DOHH2 (cell line): ENCODE measurements around the gene MGAT5.

Source experiments
- H3F3A ChIP-seq: fragments of 200-600 bp; sonication (generic), shearing (Covaris generic); 2 replicates; pipeline ENCODE4 v1.6.0; 2016; ENCODE audit warnings: antibody characterized with exemption, mild to moderate bottlenecking; ENCODE audit not compliant: control insufficient read depth, insufficient read depth
- H3K27ac ChIP-seq: fragments of 200-600 bp; sonication (generic); 2 replicates; pipeline ENCODE4 v1.5.1; 2014; ENCODE audit warnings: low read depth, mild to moderate bottlenecking, low read length, moderate library complexity
- H3K27me3 ChIP-seq: fragments of 200-600 bp; sonication (generic); 2 replicates; pipeline ENCODE4 v1.6.1; 2014; ENCODE audit warnings: mild to moderate bottlenecking, low read length, mixed read lengths; ENCODE audit not compliant: control insufficient read depth
- H3K36me3 ChIP-seq: fragments of 200-600 bp; sonication (generic); 2 replicates; pipeline ENCODE4 v1.6.1; 2014; ENCODE audit warnings: mild to moderate bottlenecking, low read length, moderate library complexity, mixed read lengths; ENCODE audit not compliant: control insufficient read depth
- H3K4me1 ChIP-seq: fragments of 200-600 bp; sonication (generic); 2 replicates; pipeline ENCODE4 v1.6.1; 2014; ENCODE audit warnings: mild to moderate bottlenecking, low read length, mixed read lengths; ENCODE audit not compliant: control insufficient read depth
- H3K4me2 ChIP-seq: fragments of 200-600 bp; sonication (generic); 2 replicates; pipeline ENCODE4 v1.6.0; 2014; ENCODE audit warnings: mild to moderate bottlenecking, low read length, moderate library complexity
- H3K4me3 ChIP-seq: fragments of 200-600 bp; sonication (generic); 2 replicates; pipeline ENCODE4 v1.5.1; 2014; ENCODE audit warnings: mild to moderate bottlenecking, low read length, mixed read lengths
- H3K79me2 ChIP-seq: fragments of 200-600 bp; sonication (generic); 2 replicates; pipeline ENCODE4 v1.6.1; 2014; ENCODE audit warnings: mild to moderate bottlenecking, low read length, mixed read lengths; ENCODE audit not compliant: control insufficient read depth
- H3K9me2 ChIP-seq: fragments of 200-600 bp; sonication (generic); replicated peaks from 2 replicates; pipeline ENCODE4 v1.6.1; 2014; ENCODE audit warnings: mild to moderate bottlenecking, low read length, mixed read lengths; ENCODE audit not compliant: control insufficient read depth
- H3K9me3 ChIP-seq: fragments of 200-600 bp; sonication (generic); 2 replicates; pipeline ENCODE4 v1.6.1; 2014; ENCODE audit warnings: antibody characterized with exemption, low read length, mixed read lengths; ENCODE audit not compliant: control insufficient read depth, insufficient read depth
- H4K20me1 ChIP-seq: fragments of 200-600 bp; sonication (generic); 2 replicates; pipeline ENCODE4 v1.6.0; 2014; ENCODE audit warnings: low read depth, mild to moderate bottlenecking, antibody characterized with exemption, low read length, moderate library complexity; ENCODE audit not compliant: control insufficient read depth, insufficient read depth
- CTCF ChIP-seq: fragments of 200-600 bp; sonication (generic); IDR thresholded peaks from one replicate; pipeline ENCODE4 v1.5.1; 2014; ENCODE audit warnings: antibody characterized with exemption, mild to moderate bottlenecking, low read depth, low read length; ENCODE audit not compliant: poor library complexity, severe bottlenecking
- EZH2phosphoT487 ChIP-seq: fragments of 200-600 bp; sonication (generic); IDR thresholded peaks from 2 replicates; pipeline ENCODE4 v1.6.1; 2017; ENCODE audit warnings: borderline replicate concordance, mild to moderate bottlenecking, antibody characterized with exemption, low read length, moderate library complexity, mixed read lengths

Gene MGAT5

GRCh38 chr2:134224005-134224404, 29.9 kb upstream of the MGAT5 start:
- TF ChIP-seq EZH2phosphoT487 (no peak), CTCF (no peak)
- H3K79me2 ChIP-seq, result peaks cover 93% of the 10 kb centered on the region
- H3F3A ChIP-seq, result no peaks in the 10 kb centered on the region
- no peak overlapping the region for H3K27ac ChIP-seq
- H3K4me2 ChIP-seq, result no peak overlapping the region
- no peaks in the 10 kb centered on the region for H4K20me1 ChIP-seq
- H3K36me3 ChIP-seq, result peaks cover 15% of the 10 kb centered on the region
- H3K27me3 ChIP-seq, result no peaks in the 10 kb centered on the region
- no peak overlapping the region for H3K4me3 ChIP-seq
- no peaks in the 10 kb centered on the region for H3K9me2 ChIP-seq
- H3K4me1 ChIP-seq, result peaks cover 31% of the 10 kb centered on the region
- H3K9me3 ChIP-seq, result peaks cover 18% of the 10 kb centered on the region

GRCh38 chr2:134225173-134225572, 28.7 kb upstream of the MGAT5 start:
- Histone ChIP-seq H3K4me1 (peaks cover 31% of the 10 kb centered on the region), H3F3A (peaks cover 5% of the 10 kb centered on the region; the same call in 1 of the 2 replicates), H3K27ac (no peak overlapping the region), H3K4me3 (no peak overlapping the region), H3K9me2 (no peaks in the 10 kb centered on the region), H3K9me3 (peaks cover 18% of the 10 kb centered on the region), H3K27me3 (no peaks in the 10 kb centered on the region), H4K20me1 (no peaks in the 10 kb centered on the region), H3K4me2 (no peak overlapping the region), H3K36me3 (peaks cover 15% of the 10 kb centered on the region), H3K79me2 (peaks cover 93% of the 10 kb centered on the region)
- no peak for TF ChIP-seq EZH2phosphoT487
- no peak for TF ChIP-seq CTCF

GRCh38 chr2:134225841-134226240, 28.0 kb upstream of the MGAT5 start:
- Histone ChIP-seq H3K79me2 (peaks cover 93% of the 10 kb centered on the region), H3K36me3 (peaks cover 15% of the 10 kb centered on the region), H4K20me1 (no peaks in the 10 kb centered on the region), H3K4me3 (no peak overlapping the region), H3K27me3 (no peaks in the 10 kb centered on the region), H3K27ac (no peak overlapping the region), H3K4me2 (no peak overlapping the region), H3F3A (peaks cover 5% of the 10 kb centered on the region; the same call in 1 of the 2 replicates), H3K9me3 (peaks cover 18% of the 10 kb centered on the region), H3K9me2 (no peaks in the 10 kb centered on the region), H3K4me1 (peaks cover 31% of the 10 kb centered on the region)
- TF ChIP-seq EZH2phosphoT487 (no peak), CTCF (no peak)

GRCh38 chr2:134226601-134227000, 27.3 kb upstream of the MGAT5 start:
- Histone ChIP-seq H3K4me3 (no peak overlapping the region), H3K9me3 (peaks cover 18% of the 10 kb centered on the region), H4K20me1 (no peaks in the 10 kb centered on the region), H3K27ac (no peak overlapping the region), H3F3A (peaks cover 5% of the 10 kb centered on the region; the same call in 1 of the 2 replicates), H3K36me3 (peaks cover 15% of the 10 kb centered on the region), H3K79me2 (peaks cover 93% of the 10 kb centered on the region), H3K4me1 (peaks cover 35% of the 10 kb centered on the region), H3K4me2 (no peak overlapping the region), H3K27me3 (no peaks in the 10 kb centered on the region), H3K9me2 (no peaks in the 10 kb centered on the region)
- TF ChIP-seq CTCF (no peak), EZH2phosphoT487 (no peak)
